ENCODE measurements around the gene PDE6H. TPM values are rescaled to one million over a fixed set of nuclear protein-coding genes. Genes with fewer than 3 reads are reported as not detected.

Gene PDE6H
- polyA plus RNA-seq, 4 donors: 0.14 to 0.27 TPM; not detected in 2

DNA sequence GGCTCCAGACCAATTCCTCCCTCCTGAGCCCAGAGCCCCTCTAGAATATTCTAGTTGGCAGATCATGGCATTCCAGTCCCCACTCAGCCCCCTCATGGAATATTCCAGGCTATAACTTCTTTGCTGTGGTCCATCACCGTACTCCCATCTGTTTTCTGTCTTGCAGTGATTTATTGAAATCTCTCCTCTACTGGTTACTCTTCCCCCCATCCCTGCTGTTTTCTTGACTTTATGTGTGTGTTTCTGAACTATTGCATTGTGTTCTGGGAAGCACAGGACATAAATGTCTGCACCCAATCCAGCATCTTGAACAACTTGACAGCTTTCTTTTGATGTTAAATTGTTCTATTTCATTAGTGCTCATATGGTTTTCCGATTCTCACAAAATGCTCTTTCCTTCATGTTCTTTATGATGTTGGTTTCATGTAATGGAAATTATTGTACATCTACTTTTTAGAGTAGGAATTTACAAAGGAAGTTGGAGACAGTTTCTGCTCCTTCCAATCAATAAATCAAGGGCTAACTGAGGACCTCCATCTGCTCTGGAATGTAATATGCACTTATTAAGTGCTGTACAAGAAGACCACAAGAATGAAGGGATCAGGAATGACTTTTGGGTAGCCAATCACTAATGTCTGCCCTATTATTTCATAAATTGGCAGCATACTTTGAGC is 26.3 kb downstream of the PDE6H start:
- peak in 3 of 4 donors; percentile 36 to 63 (median 47) for DNase-seq (ENCODE audit: low read depth in 4 of 4, low spot score in 3 of 4)

DNA sequence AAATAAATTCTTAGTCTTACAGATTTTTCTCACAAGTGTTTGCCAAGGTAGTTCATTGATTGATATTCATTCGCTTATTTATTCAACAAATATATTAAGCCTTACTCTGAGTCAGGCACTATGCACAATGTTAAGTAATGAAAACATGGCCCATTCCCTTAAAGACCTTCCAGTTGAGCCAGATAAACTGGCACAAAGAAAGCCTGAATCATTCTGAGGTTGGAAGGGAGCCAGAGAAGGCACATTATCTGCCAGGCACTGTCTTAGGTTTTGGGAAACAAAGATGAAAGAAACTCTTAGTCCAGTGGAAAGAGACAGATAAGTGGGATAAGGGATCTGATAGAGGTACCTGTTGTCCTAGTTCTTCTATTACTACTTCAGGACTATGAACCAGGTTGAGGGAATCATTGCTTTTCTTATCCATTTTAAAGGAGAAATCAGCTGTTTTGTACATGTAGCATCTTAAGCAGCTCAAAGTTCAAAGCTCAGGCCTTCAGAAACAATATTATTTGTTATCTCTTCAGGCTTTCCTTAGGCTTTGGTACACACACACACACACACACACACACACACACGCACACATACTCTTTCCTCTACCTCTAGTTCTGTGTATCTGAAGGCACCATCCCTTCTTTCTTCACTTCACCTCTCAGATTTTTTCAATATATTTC is 27.0 kb downstream of the PDE6H start:
- DNase-seq (ENCODE audit: low read depth in 4 of 4, low spot score in 3 of 4): no peak

- no peak for DNase-seq (ENCODE audit: low read depth in 4 of 4, low spot score in 3 of 4)
Observed at GRCh38 chr12:15000575-15000974, 27.7 kb downstream of the PDE6H start.

DNA sequence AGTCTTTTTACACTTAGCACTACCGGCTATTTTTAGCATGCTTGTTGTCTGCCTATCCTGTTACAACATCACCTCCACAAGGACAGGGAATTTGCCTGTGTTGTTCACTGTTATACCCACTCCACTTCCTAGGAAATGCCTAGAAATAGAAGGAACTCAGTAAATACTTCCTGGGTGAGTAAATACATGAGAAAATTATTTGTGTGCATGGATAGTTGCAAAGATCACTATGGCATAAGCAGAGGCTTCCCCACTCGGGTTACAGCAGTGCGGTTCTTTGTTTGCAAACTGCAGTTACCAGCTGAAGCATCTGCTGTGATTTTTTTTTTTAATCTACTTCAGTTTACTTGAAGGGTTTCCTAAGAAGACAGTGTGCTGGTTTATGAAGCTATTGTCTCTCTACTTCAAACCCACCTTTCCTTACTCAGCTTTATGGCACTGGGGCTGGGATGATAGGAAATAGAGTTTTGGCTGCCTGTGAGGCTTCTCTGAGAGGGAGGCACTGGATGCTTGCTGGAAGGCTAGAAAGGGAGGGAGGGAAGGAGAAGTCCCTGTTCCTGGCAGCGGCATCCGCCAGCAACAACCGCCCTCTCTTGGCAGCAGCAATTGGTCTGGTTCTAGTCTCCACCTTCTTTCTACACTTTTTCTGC is 29.0 kb downstream of the PDE6H start:
- no peak for DNase-seq (ENCODE audit: low read depth in 4 of 4, low spot score in 3 of 4)

DNA sequence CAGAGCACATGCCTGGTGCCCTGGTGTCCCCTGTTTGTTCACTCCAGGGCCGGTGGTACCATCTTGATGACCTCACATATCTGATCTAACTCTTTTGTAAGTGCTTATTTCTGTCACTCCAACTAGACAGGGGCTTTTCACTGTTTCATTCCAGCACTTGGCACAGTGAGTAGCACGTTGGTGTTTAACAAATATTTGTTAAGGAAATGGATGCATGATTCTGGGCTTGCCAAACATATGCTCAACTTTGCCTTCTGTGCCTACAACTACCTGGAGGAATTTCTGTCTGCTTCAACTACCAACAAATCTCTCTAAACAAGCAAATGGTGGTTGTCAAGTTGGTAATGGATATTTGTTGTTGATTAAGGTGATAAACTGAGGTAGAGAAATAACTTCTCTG is 31.6 kb downstream of the PDE6H start:
- no peak for DNase-seq (ENCODE audit: low read depth in 4 of 4, low spot score in 3 of 4)

GRCh38 chr12:15005064-15005463 is 32.2 kb downstream of the PDE6H start:
- no peak for DNase-seq (ENCODE audit: low read depth in 4 of 4, low spot score in 3 of 4)

GRCh38 chr12:15007551-15007950 is 34.7 kb downstream of the PDE6H start:
- DNase-seq (ENCODE audit: low read depth in 4 of 4, low spot score in 3 of 4): no peak

- no peak for DNase-seq (ENCODE audit: low read depth in 4 of 4, low spot score in 3 of 4)
Observed at GRCh38 chr12:15011162-15011561, 38.3 kb downstream of the PDE6H start.

GRCh38 chr12:15013634-15014179 is 40.9 kb downstream of the PDE6H start:
- DNase-seq (ENCODE audit: low read depth in 4 of 4, low spot score in 3 of 4): no peak

GRCh38 chr12:15014708-15015107 is 41.9 kb downstream of the PDE6H start:
- no peak for DNase-seq (ENCODE audit: low read depth in 4 of 4, low spot score in 3 of 4)

DNA sequence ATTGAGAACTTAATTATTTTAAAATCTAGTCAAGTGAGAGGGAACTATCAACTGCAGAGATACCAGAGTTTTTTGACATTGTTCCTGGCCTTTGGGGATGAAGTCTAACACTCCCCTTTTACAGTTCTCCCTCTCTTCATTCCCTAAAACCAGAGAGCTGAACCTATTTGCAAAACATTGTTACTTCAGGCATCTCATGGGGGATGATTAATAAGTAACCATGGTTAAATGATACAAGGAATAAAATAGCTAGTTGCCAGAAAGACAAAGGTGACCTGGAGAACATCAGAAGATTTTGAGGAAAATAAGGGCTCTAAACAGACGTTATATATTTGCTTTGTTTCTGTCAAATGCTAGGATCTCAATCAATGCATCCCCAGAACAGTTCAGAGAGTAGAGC is 42.3 kb downstream of the PDE6H start:
- DNase-seq (ENCODE audit: low read depth in 4 of 4, low spot score in 3 of 4): no peak

DNA sequence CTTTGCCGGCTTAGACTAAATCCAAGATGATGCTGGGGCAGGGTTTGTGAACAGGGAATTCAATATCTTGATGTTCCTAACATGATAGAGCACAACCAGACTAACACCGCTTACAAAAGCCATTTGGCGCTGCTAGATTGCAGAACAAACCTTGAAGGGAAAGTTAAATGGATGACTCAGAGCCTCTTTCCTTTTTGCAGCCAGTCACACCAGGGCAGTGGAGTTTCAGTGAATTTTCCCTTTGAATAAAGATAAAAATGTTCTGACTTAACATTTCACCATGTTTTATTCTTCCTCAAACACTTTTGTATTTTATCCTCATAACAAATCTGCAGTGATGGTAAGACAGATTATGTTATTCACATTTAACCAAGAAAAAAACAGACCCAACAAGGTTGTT is 47.3 kb downstream of the PDE6H start:
- DNase-seq (ENCODE audit: low read depth in 4 of 4, low spot score in 3 of 4): no peak

Other genes starting within 250 kb of the PDE6H start
- gene WBP11, start 169.6 kb upstream of the PDE6H start, polyA plus RNA-seq (ENCODE audit: insufficient read length in 4 of 4): 100 to 1,000 TPM in 3 of 4 donors, 10 to 100 TPM in 1; 93.4 to 113 (median 112) TPM
- gene C12orf60, start 169.4 kb upstream of the PDE6H start, polyA plus RNA-seq (ENCODE audit: insufficient read length in 4 of 4): 1 to 10 TPM; 4.7 to 6.8 (median 4.9) TPM
- 1 to 10 TPM; 3.0 to 3.6 (median 3.3) TPM for gene SMCO3, start 158.9 kb upstream of the PDE6H start, polyA plus RNA-seq (ENCODE audit: insufficient read length in 4 of 4)
- under 1 TPM; 0.11 to 0.25 (median 0.14) TPM for gene ART4, start 129.5 kb upstream of the PDE6H start, polyA plus RNA-seq (ENCODE audit: insufficient read length in 4 of 4)
- gene MGP, start 87.2 kb upstream of the PDE6H start, polyA plus RNA-seq (ENCODE audit: insufficient read length in 4 of 4): 10 to 100 TPM; 41.2 to 70.3 (median 48.2) TPM
- 10 to 100 TPM; 20.6 to 41.4 (median 30.2) TPM for gene ERP27, start 34.5 kb upstream of the PDE6H start, polyA plus RNA-seq (ENCODE audit: insufficient read length in 4 of 4)
- gene ARHGDIB, start 11.4 kb upstream of the PDE6H start, polyA plus RNA-seq (ENCODE audit: insufficient read length in 4 of 4): 10 to 100 TPM; 50.0 to 59.6 (median 55.9) TPM
- gene RERG, start 248.4 kb downstream of the PDE6H start, polyA plus RNA-seq (ENCODE audit: insufficient read length in 4 of 4): 10 to 100 TPM; 32.8 to 43.2 (median 41.3) TPM

All from right renal pelvis (tissue), 4 donors.